ENCODE measurements around the gene CD58.

The CD58 gene

DNA sequence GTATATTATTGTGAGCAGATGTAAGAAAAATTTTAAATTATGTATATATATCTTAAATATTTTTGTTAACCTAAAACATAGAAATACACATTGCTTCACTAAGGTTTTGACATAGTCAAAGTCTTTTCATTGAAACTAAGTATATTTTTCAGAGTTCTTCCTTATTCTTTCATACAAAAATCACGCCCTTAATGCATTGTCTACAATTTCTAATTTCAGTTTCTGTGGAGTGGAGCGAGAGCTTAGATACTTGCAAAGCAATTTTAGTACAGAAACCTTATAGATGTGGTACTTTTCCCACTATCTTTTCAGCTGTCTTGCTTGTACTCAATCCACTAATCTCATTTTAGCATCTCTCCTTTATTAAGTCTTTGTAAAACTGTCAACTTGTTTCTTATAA is 63.2 kb downstream of the CD58 start:
- DNase-seq: no peak

DNA sequence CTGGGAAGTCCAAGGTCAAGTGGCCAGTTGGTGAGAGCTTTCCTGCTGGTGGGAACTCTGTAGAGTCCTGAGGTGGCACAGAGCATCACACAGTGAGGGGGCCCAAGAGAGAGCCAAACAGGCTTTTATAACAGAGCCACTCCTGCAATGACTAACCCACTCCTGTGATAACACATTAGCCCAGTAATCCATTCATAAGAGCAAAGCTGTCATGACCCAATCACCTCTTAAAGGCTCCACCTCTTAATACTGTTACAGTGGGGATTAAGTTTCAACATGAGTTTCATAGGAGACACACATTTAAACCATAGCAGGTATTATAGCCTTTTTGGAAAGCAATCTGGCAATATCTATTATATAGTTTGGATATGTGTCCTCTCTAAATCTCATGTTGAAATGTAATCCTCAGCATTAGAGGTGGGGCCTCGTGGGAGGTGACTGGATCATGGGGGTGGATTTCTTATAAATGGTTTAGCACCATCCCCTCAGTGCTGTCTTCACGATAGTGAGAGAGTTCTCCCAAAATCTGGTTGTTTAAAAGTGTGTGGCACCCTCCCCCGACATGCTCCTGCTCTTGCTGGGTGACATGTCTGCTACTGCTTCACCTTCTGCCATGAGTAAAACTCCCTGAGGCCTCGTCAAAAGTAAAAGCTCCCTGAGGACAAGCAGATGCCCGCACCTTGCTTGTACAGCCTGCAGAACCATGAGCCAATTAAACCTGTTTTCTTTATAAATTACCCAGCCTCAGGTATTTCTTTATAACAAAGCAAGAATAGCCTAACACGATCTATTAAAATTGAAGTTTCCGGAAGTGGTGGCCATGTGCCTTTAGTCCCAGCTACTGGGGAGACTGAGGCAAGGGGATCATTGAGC is 64.5 kb downstream of the CD58 start:
- H3K4me1 Mint-ChIP-seq (ENCODE audit: low read depth): peaks cover 79% of the 10 kb centered on the region
- peak overlapping the region; percentile 81 for H3K27ac Mint-ChIP-seq
- peaks cover 6% of the 10 kb centered on the region for H3K36me3 Mint-ChIP-seq (ENCODE audit: low read depth)
- H3K9me3 Mint-ChIP-seq: no peaks in the 10 kb centered on the region
- no peak for DNase-seq
- H3K27me3 Mint-ChIP-seq: no peaks in the 10 kb centered on the region
- no peak overlapping the region for H3K4me3 Mint-ChIP-seq

More for the DNA sequence above, 63.2 kb downstream of the CD58 start:
- no peak overlapping the region for H3K4me3 Mint-ChIP-seq
- H3K36me3 Mint-ChIP-seq (ENCODE audit: low read depth): peaks cover 6% of the 10 kb centered on the region
- no peaks in the 10 kb centered on the region for H3K9me3 Mint-ChIP-seq
- no peaks in the 10 kb centered on the region for H3K27me3 Mint-ChIP-seq
- no peak overlapping the region for H3K27ac Mint-ChIP-seq
- peaks cover 77% of the 10 kb centered on the region for H3K4me1 Mint-ChIP-seq (ENCODE audit: low read depth)

DNA sequence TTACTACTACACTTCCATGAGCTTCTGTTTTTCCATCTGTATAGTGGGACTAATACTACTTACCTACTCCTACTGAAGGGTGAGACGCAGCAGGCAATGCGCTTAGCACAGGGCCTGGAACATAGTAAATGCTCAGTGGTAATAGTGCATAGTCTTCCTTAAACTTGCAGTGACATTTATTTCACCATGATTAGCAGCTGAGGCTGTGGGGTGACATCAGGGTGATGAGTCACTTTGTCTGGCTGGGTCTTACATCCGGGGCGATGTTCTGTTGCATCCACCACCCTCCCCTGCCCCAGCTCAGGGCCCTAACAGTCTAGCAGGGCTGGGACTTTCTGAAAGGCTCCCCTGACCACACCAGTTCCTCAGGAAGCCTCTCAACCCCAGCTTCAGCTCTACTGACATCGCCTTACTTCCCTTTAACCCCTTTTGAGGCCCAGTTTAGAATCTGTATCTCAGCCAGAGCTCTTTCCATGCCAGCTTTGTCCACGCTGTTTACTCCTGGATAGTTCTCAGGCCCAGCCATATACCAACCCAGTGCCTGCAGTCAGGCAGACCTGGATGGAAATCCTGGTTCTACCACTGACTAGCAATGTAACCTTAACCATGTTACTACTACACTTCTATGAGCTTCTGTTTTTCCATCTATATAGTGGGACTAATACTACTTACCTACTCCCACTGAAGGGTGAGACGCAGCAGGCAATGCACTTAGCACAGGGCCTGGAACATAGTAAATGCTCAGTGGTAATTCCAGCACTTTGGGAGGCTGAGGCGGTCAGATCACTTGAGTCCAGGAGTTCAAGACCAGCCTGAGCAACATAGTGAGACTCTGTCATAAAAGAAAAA is 66.3 kb downstream of the CD58 start:
- peak; percentile 77 for DNase-seq
- Mint-ChIP-seq H3K9me3 (no peaks in the 10 kb centered on the region), H3K4me3 (peak overlapping the region; percentile 46), H3K27me3 (no peaks in the 10 kb centered on the region), H3K27ac (peak overlapping the region; percentile 97), H3K4me1 (ENCODE audit: low read depth) (peaks cover 68% of the 10 kb centered on the region), H3K36me3 (ENCODE audit: low read depth) (no peaks in the 10 kb centered on the region)

DNA sequence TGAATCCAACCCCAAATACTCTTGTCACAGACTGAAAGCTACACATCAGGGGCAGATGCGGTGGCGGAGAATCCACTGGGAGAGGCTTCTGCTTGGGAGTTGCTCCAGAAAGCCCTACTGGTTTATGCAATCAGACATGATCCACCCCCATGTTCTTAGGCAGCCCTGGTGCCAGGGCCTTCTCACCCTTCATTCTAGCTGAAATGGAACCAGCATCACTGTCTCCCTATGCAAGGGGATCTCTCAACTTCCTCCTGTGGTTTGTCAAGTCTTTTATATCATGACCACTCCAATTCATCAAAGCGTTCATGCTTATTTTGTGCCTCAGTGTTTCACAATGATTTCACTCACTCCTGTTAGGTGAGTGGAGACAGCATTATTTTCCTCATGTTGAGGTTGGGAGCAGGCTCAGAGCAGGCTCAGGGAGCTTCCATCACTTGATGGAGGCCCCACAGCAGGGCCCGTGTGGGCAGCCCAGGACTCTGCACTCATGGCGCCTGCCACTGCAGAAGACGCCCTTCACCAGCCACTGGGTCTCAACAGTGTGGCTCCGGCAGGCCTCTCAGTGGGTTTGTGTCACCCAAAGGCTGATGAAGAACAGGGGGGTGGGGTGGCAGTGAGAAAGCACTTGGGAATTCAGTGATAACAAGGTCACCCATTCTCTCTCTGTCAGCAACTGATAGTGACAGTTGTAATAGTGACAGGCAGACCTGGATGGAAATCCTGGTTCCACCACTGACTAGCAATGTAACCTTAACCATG is 67.1 kb downstream of the CD58 start:
- Mint-ChIP-seq H3K4me1 (ENCODE audit: low read depth) (peaks cover 64% of the 10 kb centered on the region), H3K36me3 (ENCODE audit: low read depth) (no peaks in the 10 kb centered on the region), H3K27me3 (no peaks in the 10 kb centered on the region), H3K4me3 (peak overlapping the region; percentile 6), H3K9me3 (no peaks in the 10 kb centered on the region), H3K27ac (peak overlapping the region; percentile 97)
- DNase-seq: no peak

DNA sequence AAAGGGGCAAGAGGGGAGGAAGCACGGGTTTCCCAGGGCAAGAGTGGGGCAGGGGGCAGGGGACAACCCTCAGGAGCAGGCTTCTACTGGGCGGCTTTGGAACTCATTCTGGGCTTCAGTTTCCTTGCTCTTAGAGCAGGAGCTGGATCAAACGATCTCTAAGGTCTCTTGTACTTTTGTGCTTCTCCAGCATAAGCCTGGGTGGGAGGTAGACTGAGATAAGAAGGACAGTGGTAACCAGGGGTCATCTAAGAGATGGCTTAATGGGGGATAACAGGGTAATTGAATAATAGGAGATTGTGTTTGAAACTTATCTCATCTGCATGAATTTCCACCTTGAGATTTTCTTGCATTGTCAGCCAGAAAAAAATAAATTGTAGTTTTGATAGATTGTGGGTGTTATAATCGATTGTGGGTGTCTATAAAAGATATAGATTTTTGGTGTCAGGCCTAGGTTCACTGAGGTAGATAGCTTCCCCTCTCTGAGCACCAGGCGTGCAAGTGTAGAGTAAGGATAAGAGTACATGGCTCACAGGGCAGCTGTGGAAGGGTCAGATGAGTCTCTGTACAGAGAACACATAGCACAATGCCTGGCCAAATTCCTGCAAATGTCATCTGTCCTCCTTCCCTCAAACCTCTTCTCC is 68.0 kb downstream of the CD58 start:
- Mint-ChIP-seq H3K27ac (peak overlapping the region; percentile 97), H3K36me3 (ENCODE audit: low read depth) (no peaks in the 10 kb centered on the region), H3K4me1 (ENCODE audit: low read depth) (peaks cover 54% of the 10 kb centered on the region), H3K4me3 (no peak overlapping the region), H3K9me3 (no peaks in the 10 kb centered on the region), H3K27me3 (no peaks in the 10 kb centered on the region)
- no peak for DNase-seq

DNA sequence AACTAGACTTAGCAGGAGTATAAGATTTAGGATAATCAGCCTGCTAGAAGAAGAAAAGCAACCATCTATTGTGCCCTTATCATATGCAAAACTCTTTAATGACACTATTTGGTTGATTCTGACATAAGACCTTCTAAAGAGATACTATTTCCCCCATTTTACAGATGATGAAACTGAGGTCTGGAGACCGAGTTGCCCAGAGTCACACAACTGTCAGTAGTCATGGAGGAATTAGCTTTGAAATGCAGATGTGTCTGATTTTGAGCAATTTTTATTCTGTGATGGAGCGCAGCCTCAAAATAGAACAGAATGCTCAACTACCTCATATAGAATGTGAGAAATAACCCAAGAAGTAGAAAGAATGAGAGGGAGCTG is 69.0 kb downstream of the CD58 start:
- no peaks in the 10 kb centered on the region for H3K36me3 Mint-ChIP-seq (ENCODE audit: low read depth)
- H3K27ac Mint-ChIP-seq: peak overlapping the region; percentile 64
- no peaks in the 10 kb centered on the region for H3K9me3 Mint-ChIP-seq
- no peak for DNase-seq
- peaks cover 52% of the 10 kb centered on the region for H3K4me1 Mint-ChIP-seq (ENCODE audit: low read depth)
- no peak overlapping the region for H3K4me3 Mint-ChIP-seq
- H3K27me3 Mint-ChIP-seq: no peaks in the 10 kb centered on the region

DNA sequence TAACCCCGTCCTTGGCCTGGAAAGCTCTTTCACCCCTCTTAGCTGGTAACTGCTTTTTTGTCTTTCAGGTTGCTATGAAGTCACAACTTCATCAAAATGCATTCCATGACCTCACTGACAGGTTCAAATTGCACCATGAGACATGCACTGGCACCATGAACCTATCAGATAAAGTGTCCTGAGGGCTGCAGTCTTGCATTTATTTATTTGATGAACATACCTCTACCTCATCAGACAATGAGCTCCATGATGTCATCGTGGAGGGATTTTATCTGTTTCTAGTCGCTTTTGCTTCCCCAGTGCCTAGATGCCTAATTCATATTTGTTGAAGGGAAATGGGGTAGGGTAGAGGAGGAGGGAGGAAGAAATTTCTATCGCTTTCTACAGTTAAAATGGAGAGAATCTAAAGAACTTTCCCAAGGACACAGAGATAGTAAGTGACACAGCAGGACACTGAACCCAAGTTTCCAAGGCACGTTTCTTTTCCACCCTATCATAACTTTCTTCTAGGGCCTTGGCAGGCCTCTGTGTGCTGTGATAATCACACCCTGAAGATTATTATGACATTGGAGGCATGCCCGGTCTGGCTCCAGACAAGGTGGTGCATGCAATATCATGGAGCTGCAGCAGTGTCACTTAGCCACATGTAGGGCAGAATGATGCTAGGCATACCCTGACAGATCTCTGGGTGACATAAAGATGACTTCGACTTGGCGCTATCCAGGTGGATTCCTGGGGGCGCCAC is 69.5 kb downstream of the CD58 start:
- DNase-seq: no peak
- no peak overlapping the region for H3K27ac Mint-ChIP-seq
- peaks cover 49% of the 10 kb centered on the region for H3K4me1 Mint-ChIP-seq (ENCODE audit: low read depth)
- H3K27me3 Mint-ChIP-seq: no peaks in the 10 kb centered on the region
- H3K4me3 Mint-ChIP-seq: no peak overlapping the region
- H3K9me3 Mint-ChIP-seq: no peaks in the 10 kb centered on the region
- no peaks in the 10 kb centered on the region for H3K36me3 Mint-ChIP-seq (ENCODE audit: low read depth)

DNA sequence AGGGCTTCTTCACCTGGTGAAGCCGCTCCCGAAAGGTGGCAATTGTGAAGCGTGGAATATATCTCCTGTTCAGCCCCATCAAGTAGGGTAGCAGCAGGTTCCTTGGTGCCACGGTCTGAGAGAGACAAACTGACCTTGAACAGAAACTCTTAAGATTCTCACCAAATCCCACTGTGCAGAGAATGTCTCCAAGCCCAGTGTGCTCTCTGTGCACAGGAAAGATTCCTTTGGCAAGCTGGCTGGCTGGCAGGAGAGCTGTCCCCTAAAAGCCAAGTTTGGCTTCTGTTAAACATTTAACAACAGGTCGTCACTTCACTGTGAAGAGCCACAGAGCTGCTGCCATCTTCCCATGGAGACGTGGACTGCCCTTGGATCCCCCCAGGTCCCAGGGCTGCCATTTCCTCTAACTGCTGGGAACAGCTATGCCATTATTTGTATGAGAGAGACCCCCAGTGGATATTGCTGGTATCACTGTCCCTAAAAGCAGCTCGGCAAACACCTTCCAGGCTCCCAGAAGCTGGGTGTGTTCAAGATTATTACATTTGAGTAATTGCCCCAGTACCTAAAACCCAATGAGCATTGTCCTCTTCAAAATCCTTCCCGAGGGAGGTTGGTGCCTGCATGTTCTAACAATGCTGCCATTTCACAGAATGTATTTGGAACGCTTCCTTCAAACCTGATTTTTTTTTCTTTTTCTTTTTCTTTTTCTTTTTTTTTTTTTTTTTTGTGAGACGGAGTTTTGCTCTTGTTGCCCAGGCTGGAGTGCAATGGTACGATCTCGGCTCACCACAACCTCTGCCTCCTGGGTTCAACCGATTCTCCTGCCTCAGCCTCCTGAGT is 71.8 kb downstream of the CD58 start:
- H3K36me3 Mint-ChIP-seq (ENCODE audit: low read depth): no peaks in the 10 kb centered on the region
- H3K9me3 Mint-ChIP-seq: no peaks in the 10 kb centered on the region
- peaks cover 27% of the 10 kb centered on the region for H3K4me1 Mint-ChIP-seq (ENCODE audit: low read depth)
- no peaks in the 10 kb centered on the region for H3K27me3 Mint-ChIP-seq
- DNase-seq: peak; percentile 50
- H3K4me3 Mint-ChIP-seq: no peak overlapping the region
- H3K27ac Mint-ChIP-seq: no peak overlapping the region

DNA sequence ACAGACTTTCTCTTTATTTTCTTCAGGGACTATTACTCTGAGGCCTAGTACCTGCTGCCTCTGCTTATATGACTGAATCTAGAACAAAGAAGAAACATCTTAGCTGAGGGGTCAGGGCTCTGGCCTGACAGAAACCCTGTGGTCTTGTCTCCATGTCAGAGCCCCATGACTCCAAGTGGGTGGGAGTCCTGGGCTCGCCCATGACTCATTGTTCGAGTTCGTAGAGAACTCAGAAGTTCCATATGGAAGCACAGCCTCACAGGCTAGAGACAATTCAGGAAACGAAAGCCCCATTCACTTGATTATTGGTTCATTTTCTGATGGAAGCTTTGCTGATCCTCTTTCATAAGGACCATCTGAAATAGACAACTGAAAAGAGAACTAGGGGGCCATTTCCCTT is 73.2 kb downstream of the CD58 start:
- DNase-seq: no peak
- H3K27me3 Mint-ChIP-seq: no peaks in the 10 kb centered on the region
- peak overlapping the region; percentile 12 for H3K27ac Mint-ChIP-seq
- H3K4me1 Mint-ChIP-seq (ENCODE audit: low read depth): peaks cover 14% of the 10 kb centered on the region
- H3K4me3 Mint-ChIP-seq: no peak overlapping the region
- H3K36me3 Mint-ChIP-seq (ENCODE audit: low read depth): no peaks in the 10 kb centered on the region
- H3K9me3 Mint-ChIP-seq: no peaks in the 10 kb centered on the region

DNA sequence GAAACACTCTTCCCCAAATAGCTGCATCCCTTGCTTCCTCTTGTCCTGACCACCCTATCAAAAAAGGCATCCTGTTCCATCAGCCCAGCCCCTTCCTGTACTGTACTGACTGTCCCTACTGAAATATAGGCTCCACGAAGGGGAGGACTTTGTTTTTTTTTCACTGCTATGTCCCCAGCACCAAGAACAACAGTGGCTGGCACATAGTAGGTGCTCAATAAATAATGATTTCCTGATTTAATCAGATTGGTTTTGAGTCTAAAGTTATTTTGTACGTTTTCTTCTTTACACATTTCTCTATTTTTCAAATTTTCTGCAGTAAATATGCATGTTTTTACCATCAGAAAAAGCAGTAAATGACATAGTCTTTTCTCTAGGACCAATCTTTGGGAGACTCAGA is 73.9 kb downstream of the CD58 start:
- Mint-ChIP-seq H3K36me3 (ENCODE audit: low read depth) (no peaks in the 10 kb centered on the region), H3K4me3 (no peak overlapping the region), H3K4me1 (ENCODE audit: low read depth) (peaks cover 14% of the 10 kb centered on the region), H3K27me3 (no peaks in the 10 kb centered on the region), H3K9me3 (no peaks in the 10 kb centered on the region), H3K27ac (no peak overlapping the region)
- no peak for DNase-seq

DNA sequence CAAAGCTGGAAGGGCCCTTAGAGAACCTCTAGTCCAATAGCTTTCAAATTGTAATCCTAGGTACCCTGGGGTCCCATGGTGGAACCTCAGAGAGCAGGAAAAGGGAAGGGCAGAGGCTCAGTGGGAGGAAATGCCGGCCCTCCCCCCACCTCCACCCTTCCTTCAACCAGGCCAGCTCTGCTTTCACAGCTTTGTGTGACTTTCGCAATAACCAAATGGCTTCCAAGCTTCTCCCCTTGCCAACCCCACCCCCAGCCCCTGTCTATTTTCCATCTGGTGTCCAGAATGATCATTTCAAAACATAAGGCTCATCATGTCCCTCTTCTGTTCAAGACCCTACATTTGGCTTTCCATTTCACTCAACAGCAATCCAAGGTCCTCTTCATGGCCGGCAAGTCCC is 74.4 kb downstream of the CD58 start:
- Mint-ChIP-seq H3K27me3 (no peaks in the 10 kb centered on the region), H3K36me3 (ENCODE audit: low read depth) (no peaks in the 10 kb centered on the region), H3K9me3 (no peaks in the 10 kb centered on the region), H3K4me3 (no peak overlapping the region), H3K4me1 (ENCODE audit: low read depth) (peaks cover 13% of the 10 kb centered on the region), H3K27ac (no peak overlapping the region)
- DNase-seq: no peak

DNA sequence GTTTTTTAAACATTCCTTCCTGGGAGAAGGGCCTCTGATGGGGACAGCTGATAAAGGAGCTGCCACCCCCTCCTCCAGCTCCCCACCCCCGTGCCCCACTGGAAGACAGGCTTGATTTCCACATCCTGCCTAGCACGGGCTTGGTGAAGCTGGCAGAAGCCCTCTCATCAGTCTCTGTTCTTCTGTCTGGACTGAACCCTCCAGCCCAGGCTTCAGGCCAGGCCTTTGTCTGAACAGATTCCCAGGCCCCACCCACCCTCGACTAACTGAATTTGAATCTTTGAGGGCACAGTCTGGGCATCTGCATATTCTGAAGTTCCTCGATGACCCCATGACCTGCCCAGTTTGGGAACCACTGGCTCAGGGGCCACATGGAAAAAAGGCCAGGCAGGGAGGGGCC is 75.3 kb downstream of the CD58 start:
- no peaks in the 10 kb centered on the region for H3K27me3 Mint-ChIP-seq
- H3K4me3 Mint-ChIP-seq: no peak overlapping the region
- H3K27ac Mint-ChIP-seq: no peak overlapping the region
- H3K9me3 Mint-ChIP-seq: no peaks in the 10 kb centered on the region
- no peaks in the 10 kb centered on the region for H3K36me3 Mint-ChIP-seq (ENCODE audit: low read depth)
- DNase-seq: no peak
- peaks cover 13% of the 10 kb centered on the region for H3K4me1 Mint-ChIP-seq (ENCODE audit: low read depth)

DNA sequence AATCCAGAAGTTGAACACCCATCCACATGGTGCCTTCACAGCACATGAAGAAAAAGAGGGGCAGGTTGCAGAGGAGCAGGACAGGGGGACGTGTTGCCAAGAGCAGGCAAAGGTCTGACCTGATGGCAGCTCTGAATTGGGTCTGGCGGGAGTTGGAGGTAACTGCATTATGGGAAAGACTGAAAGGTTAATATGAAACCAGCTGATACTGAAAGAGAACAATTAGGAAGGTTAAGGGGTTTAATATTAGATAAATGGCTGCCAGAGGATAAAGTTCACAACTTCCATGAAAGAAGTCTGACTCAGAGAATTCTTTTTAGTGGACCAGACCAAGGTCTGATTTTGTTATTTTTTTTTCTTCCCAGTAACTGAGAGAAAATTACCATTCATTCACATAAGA is 76.1 kb downstream of the CD58 start:
- no peaks in the 10 kb centered on the region for H3K27me3 Mint-ChIP-seq
- H3K27ac Mint-ChIP-seq: no peak overlapping the region
- no peak for DNase-seq
- peaks cover 13% of the 10 kb centered on the region for H3K4me1 Mint-ChIP-seq (ENCODE audit: low read depth)
- H3K9me3 Mint-ChIP-seq: no peaks in the 10 kb centered on the region
- no peak overlapping the region for H3K4me3 Mint-ChIP-seq
- H3K36me3 Mint-ChIP-seq (ENCODE audit: low read depth): no peaks in the 10 kb centered on the region

Measured in activated T-cell treated with anti-CD3 and anti-CD28 coated beads, Interleukin-2, amount 50 U/mL, for 24 hours (primary cell).